ENCODE results near the gene PAIP2.
"Not testable (repeated sequence)": the region's sequence is repeated elsewhere in the genome, so short reads cannot be mapped to it uniquely, and the experiment has no call there.

Gene PAIP2

GRCh38 chr5:139341689-139342422, at the start of gene PAIP2:
Gene PAIP2 (plus strand): TSS chr5:139341854. CDS start chr5:139363785, 21,931 bp downstream.
- DNase-seq = peak; percentile 98

GRCh38 chr5:139293202-139293506, 48.5 kb upstream of the PAIP2 start:
- DNase-seq = no peak

GRCh38 chr5:139293507-139294373, 47.9 kb upstream of the PAIP2 start, which contains the start of gene MATR3:
Gene MATR3 (plus strand): TSS chr5:139293740. CDS start chr5:139307416, 13,676 bp downstream.
- peak; percentile 95 for DNase-seq

GRCh38 chr5:139294374-139295165, 47.1 kb upstream of the PAIP2 start:
- peak; percentile 74 for DNase-seq

GRCh38 chr5:139295346-139296057, 46.2 kb upstream of the PAIP2 start:
- DNase-seq = no peak

GRCh38 chr5:139296198-139296597, 45.5 kb upstream of the PAIP2 start:
- DNase-seq = no peak

GRCh38 chr5:139296862-139297326, 44.8 kb upstream of the PAIP2 start:
- no peak for DNase-seq

- DNase-seq = no peak
Observed at GRCh38 chr5:139297439-139298133, 44.1 kb upstream of the PAIP2 start.

GRCh38 chr5:139298242-139298641, 43.4 kb upstream of the PAIP2 start:
- no peak for DNase-seq

- no peak for DNase-seq
Observed at GRCh38 chr5:139299486-139299885, 42.2 kb upstream of the PAIP2 start.

- DNase-seq = no peak
Observed at GRCh38 chr5:139301808-139302499, 39.7 kb upstream of the PAIP2 start.

- DNase-seq = no peak
Observed at GRCh38 chr5:139304391-139305324, 37.0 kb upstream of the PAIP2 start.

- DNase-seq = no peak
Observed at GRCh38 chr5:139306197-139306596, 35.5 kb upstream of the PAIP2 start.

GRCh38 chr5:139306628-139307379, 34.9 kb upstream of the PAIP2 start:
- no peak for DNase-seq

GRCh38 chr5:139308797-139309196, 32.9 kb upstream of the PAIP2 start:
- DNase-seq = no peak

GRCh38 chr5:139310715-139311186, 30.9 kb upstream of the PAIP2 start:
- DNase-seq = not testable (repeated sequence)

- DNase-seq = no peak
Observed at GRCh38 chr5:139312075-139312474, 29.6 kb upstream of the PAIP2 start.

- no peak for DNase-seq
Observed at GRCh38 chr5:139314276-139314675, 27.4 kb upstream of the PAIP2 start.

- DNase-seq = no peak
Observed at GRCh38 chr5:139315056-139315615, 26.5 kb upstream of the PAIP2 start.
